ENCODE results near the gene SLC16A5. TPM values are rescaled to one million over a fixed set of nuclear protein-coding genes. Genes with fewer than 3 reads are reported as not detected.

SLC16A5 gene
- total RNA-seq, 2 experiments from 2014 or later: 9.2 to 11.0 TPM

GRCh38 chr17:75118307-75118706 is 30.6 kb downstream of the SLC16A5 start:
- H3K36me3 ChIP-seq (ENCODE audit: insufficient read depth, low read length): peaks cover 12% of the 10 kb centered on the region
- H3K27me3 Mint-ChIP-seq: no peaks in the 10 kb centered on the region
- H3K27me3 ChIP-seq (ENCODE audit: control insufficient read depth in 1 of 2, insufficient read depth in 2 of 2, low read length in 2 of 2): no peaks in the 10 kb centered on the region
- no peak overlapping the region for H3K4me3 ChIP-seq (ENCODE audit: low read length)
- peaks cover 23% of the 10 kb centered on the region for H3K4me1 Mint-ChIP-seq (ENCODE audit: low read depth)
- H3K9me3 ChIP-seq (ENCODE audit: control insufficient read depth in 1 of 2, insufficient read depth in 1 of 2, low read length in 2 of 2): no peaks in the 10 kb centered on the region
- H3K36me3 Mint-ChIP-seq (ENCODE audit: low read depth): peaks cover 27% of the 10 kb centered on the region
- intact Hi-C loops (cut with DNase I, micrococcal nuclease): loop anchor here in 1 of 2 experiments (10.0 kb wide), 1 partner anchor 54 kb away; no protein-coding TSS in a partner anchor
- H3K27ac ChIP-seq (ENCODE audit: low read depth in 1 of 2, low read length in 2 of 2): no peak overlapping the region
- no peaks in the 10 kb centered on the region for H3K9me3 Mint-ChIP-seq
- ChIA-PET CTCF (interaction anchor here (0.6 to 11.1 kb wide), 2 partner anchors 13 to 73 kb away, joined by 3 to 97 read pairs; partner anchors contain the start of gene NT5C), POLR2A (interaction anchor here (1.2 kb wide), 1 partner anchor 54 kb away, joined by 4 read pairs; no protein-coding TSS in a partner anchor)
- no peak for TF ChIP-seq CTCF (IDR thresholded peaks at IDR 0.05)
- no peak overlapping the region for H3K4me3 Mint-ChIP-seq
- no peak for DNase-seq
- H3K4me1 ChIP-seq (ENCODE audit: insufficient read depth, low read length): peaks cover 17% of the 10 kb centered on the region
- H3K27ac Mint-ChIP-seq: peak overlapping the region; percentile 30
- no peak for ATAC-seq (ENCODE audit: poor library complexity)

GRCh38 chr17:75124041-75124818 is 36.5 kb downstream of the SLC16A5 start:
- intact Hi-C loops (cut with DNase I, micrococcal nuclease): no loop called here
- DNase-seq: peak in 13 of 14 experiments; percentile 32 to 80 (median 59)
- H3K36me3 ChIP-seq (ENCODE audit: insufficient read depth, low read length): peaks cover 10% of the 10 kb centered on the region
- H3K9me3 Mint-ChIP-seq: no peaks in the 10 kb centered on the region
- H3K27ac Mint-ChIP-seq: peak overlapping the region; percentile 84
- H3K4me1 ChIP-seq (ENCODE audit: insufficient read depth, low read length): peaks cover 29% of the 10 kb centered on the region
- H3K36me3 Mint-ChIP-seq (ENCODE audit: low read depth): peaks cover 14% of the 10 kb centered on the region
- no peaks in the 10 kb centered on the region for H3K9me3 ChIP-seq (ENCODE audit: control insufficient read depth in 1 of 2, insufficient read depth in 1 of 2, low read length in 2 of 2)
- H3K4me3 Mint-ChIP-seq: peak overlapping the region; percentile 34
- H3K27me3 ChIP-seq (ENCODE audit: control insufficient read depth in 1 of 2, insufficient read depth in 2 of 2, low read length in 2 of 2): no peaks in the 10 kb centered on the region
- H3K27me3 Mint-ChIP-seq: no peaks in the 10 kb centered on the region
- peak; percentile 85 for ATAC-seq (ENCODE audit: poor library complexity)
- POLR2A ChIA-PET: interaction anchor here (0.6 to 1.5 kb wide), 8 partner anchors 10 to 237 kb away, joined by 3 to 10 read pairs (median 3); partner anchors contain the start of genes ARMC7 and SUMO2
- peak overlapping the region in 1 of 2 donors; percentile 29 for H3K27ac ChIP-seq (ENCODE audit: low read depth in 1 of 2, low read length in 2 of 2)
- CTCF ChIA-PET: interaction anchor here (1.4 to 3.8 kb wide), 5 partner anchors 10 to 77 kb away, joined by 3 to 25 read pairs (median 7); partner anchors contain the start of gene ARMC7
- peaks cover 29% of the 10 kb centered on the region for H3K4me1 Mint-ChIP-seq (ENCODE audit: low read depth)
- no peak for TF ChIP-seq CTCF (IDR thresholded peaks at IDR 0.05)
- H3K4me3 ChIP-seq (ENCODE audit: low read length): no peak overlapping the region

- TF ChIP-seq CTCF (IDR thresholded peaks at IDR 0.05): no peak
- Histone ChIP-seq H3K27me3 (ENCODE audit: control insufficient read depth in 1 of 2, insufficient read depth in 2 of 2, low read length in 2 of 2) (no peaks in the 10 kb centered on the region), H3K27ac (ENCODE audit: low read depth in 1 of 2, low read length in 2 of 2) (no peak overlapping the region), H3K9me3 (ENCODE audit: control insufficient read depth in 1 of 2, insufficient read depth in 1 of 2, low read length in 2 of 2) (no peaks in the 10 kb centered on the region), H3K4me3 (ENCODE audit: low read length) (no peak overlapping the region), H3K36me3 (ENCODE audit: insufficient read depth, low read length) (peaks cover 16% of the 10 kb centered on the region), H3K4me1 (ENCODE audit: insufficient read depth, low read length) (peaks cover 29% of the 10 kb centered on the region)
- Mint-ChIP-seq H3K9me3 (no peaks in the 10 kb centered on the region), H3K36me3 (ENCODE audit: low read depth) (peaks cover 14% of the 10 kb centered on the region), H3K4me1 (ENCODE audit: low read depth) (peaks cover 29% of the 10 kb centered on the region), H3K27ac (peak overlapping the region; percentile 84), H3K4me3 (no peak overlapping the region), H3K27me3 (no peaks in the 10 kb centered on the region)
- intact Hi-C loops (cut with DNase I, micrococcal nuclease): no loop called here
- DNase-seq: no peak
- no peak for ATAC-seq (ENCODE audit: poor library complexity)
- ChIA-PET CTCF (interaction anchor here (1.4 to 3.8 kb wide), 4 partner anchors 10 to 77 kb away, joined by 3 to 25 read pairs (median 6); partner anchors contain the start of gene ARMC7), POLR2A (interaction anchor here (0.9 to 1.4 kb wide), 3 partner anchors 10 to 90 kb away, joined by 3 to 10 read pairs (median 3); no protein-coding TSS in a partner anchor)
These were observed 37.0 kb downstream of the SLC16A5 start for GRCh38 chr17:75124819-75125162.

All from CD4-positive, alpha-beta T cell (primary cell).